WTC11 (cell line): Measurements from ENCODE around the gene RREB1. TPM values are rescaled to one million over a fixed set of nuclear protein-coding genes. Genes with fewer than 3 reads are reported as not detected.

Source experiments
- ATAC-seq: fragments of 200-7000 bp; cut with Tn5 transposase; 2 replicates; pipeline ENCODE4 v1.10.0; 2021; ENCODE audit warnings: mild to moderate bottlenecking, moderate library complexity
- Bru-seq: library from RNA; stranded (reverse); fragments of 400-500 nt; gene quantifications from one replicate; lab custom pipeline; 2021; lab: Mats Ljungman, UMichigan
- CTCF ChIA-PET: fragments of 300-600 bp; sonication (Branson Sonifier 250); formaldehyde crosslinking; loops from one replicate; lab custom pipeline; 2021; ENCODE audit warnings: antibody characterized with exemption; lab: Charles Lee
- POLR2A ChIA-PET: fragments of 350-600 bp; sonication (Branson Sonifier 250); formaldehyde crosslinking; loops from one replicate; lab custom pipeline; 2021; ENCODE audit warnings: antibody characterized with exemption; lab: Charles Lee
- DNase-seq: peaks from one replicate; pipeline ENCODE4 v3.0.0; 2021; ENCODE audit warnings: low spot score
- H3K27ac Mint-ChIP-seq: 2 replicates; pipeline ENCODE4 v1.8.0; 2021; ENCODE audit warnings: mixed read lengths
- H3K27me3 Mint-ChIP-seq: 2 replicates; pipeline ENCODE4 v1.8.0; 2021; ENCODE audit warnings: low read depth, mild to moderate bottlenecking, moderate library complexity, mixed read lengths
- H3K36me3 Mint-ChIP-seq: 2 replicates; pipeline ENCODE4 v1.8.0; 2021; ENCODE audit warnings: mixed read lengths
- H3K4me1 Mint-ChIP-seq: 2 replicates; pipeline ENCODE4 v1.8.0; 2022; ENCODE audit warnings: mixed read lengths
- H3K4me3 Mint-ChIP-seq: 2 replicates; pipeline ENCODE4 v1.8.0; 2021; ENCODE audit warnings: mild to moderate bottlenecking, moderate library complexity, mixed read lengths
- H3K9me3 Mint-ChIP-seq: 2 replicates; pipeline ENCODE4 v1.8.0; 2021; ENCODE audit warnings: mixed read lengths
- ATF1 ChIP-seq: sonication (generic); formaldehyde crosslinking; IDR thresholded peaks from 2 replicates; pipeline ENCODE4 v1.8.1; 2023; ENCODE audit warnings: mild to moderate bottlenecking, moderate library complexity, missing genetic modification reagents
- CBFB ChIP-seq: sonication (generic); formaldehyde crosslinking; IDR thresholded peaks from 2 replicates; pipeline ENCODE4 v1.8.1; 2022; ENCODE audit warnings: mild to moderate bottlenecking, low read depth, missing genetic modification reagents
- E2F4 ChIP-seq: sonication (generic); formaldehyde crosslinking; IDR thresholded peaks from 2 replicates; pipeline ENCODE4 v1.8.1; 2022; ENCODE audit warnings: low read depth, mild to moderate bottlenecking, moderate library complexity, missing genetic modification reagents, borderline replicate concordance
- E2F5 ChIP-seq: sonication (generic); formaldehyde crosslinking; IDR thresholded peaks from 2 replicates; pipeline ENCODE4 v1.8.1; 2022; ENCODE audit warnings: mild to moderate bottlenecking, moderate library complexity, missing genetic modification reagents
- ESRRA ChIP-seq: sonication (generic); formaldehyde crosslinking; IDR thresholded peaks from 2 replicates; pipeline ENCODE4 v1.8.1; 2022; ENCODE audit warnings: mild to moderate bottlenecking, missing genetic modification reagents, borderline replicate concordance
- FOXJ3 ChIP-seq: sonication (generic); formaldehyde crosslinking; IDR thresholded peaks from 2 replicates; pipeline ENCODE4 v1.9.0; 2021; ENCODE audit warnings: missing genetic modification reagents, mild to moderate bottlenecking, borderline replicate concordance
- FOXK1 ChIP-seq: sonication (generic); formaldehyde crosslinking; IDR thresholded peaks from 2 replicates; pipeline ENCODE4 v1.8.0; 2022; ENCODE audit warnings: mild to moderate bottlenecking, moderate library complexity, missing genetic modification reagents
- GRHL2 ChIP-seq: fragments of 250-450 bp; sonication (Bioruptor Pico); IDR thresholded peaks from 2 replicates; pipeline ENCODE4 v1.8.0; 2022; ENCODE audit warnings: mild to moderate bottlenecking, moderate library complexity; ENCODE audit not compliant: insufficient replicate concordance, severe bottlenecking
- HMGXB4 ChIP-seq: sonication (generic); formaldehyde crosslinking; IDR thresholded peaks from 2 replicates; pipeline ENCODE4 v1.8.1; 2023; ENCODE audit warnings: mild to moderate bottlenecking, moderate library complexity, missing genetic modification reagents
- KAT7 ChIP-seq: sonication (generic); formaldehyde crosslinking; IDR thresholded peaks from 2 replicates; pipeline ENCODE4 v1.8.1; 2023; ENCODE audit warnings: missing genetic modification reagents, mild to moderate bottlenecking, borderline replicate concordance
- MYBL2 ChIP-seq: sonication (generic); formaldehyde crosslinking; IDR thresholded peaks from 2 replicates; pipeline ENCODE4 v1.8.1; 2023; ENCODE audit warnings: mild to moderate bottlenecking, moderate library complexity, missing genetic modification reagents
- TCF7 ChIP-seq: sonication (generic); formaldehyde crosslinking; IDR thresholded peaks from 2 replicates; pipeline ENCODE4 v1.8.0; 2022; ENCODE audit warnings: mild to moderate bottlenecking, low read depth, missing genetic modification reagents, moderate library complexity
- USF1 ChIP-seq: sonication (generic); formaldehyde crosslinking; IDR thresholded peaks from 2 replicates; pipeline ENCODE4 v1.8.0; 2022; ENCODE audit warnings: mild to moderate bottlenecking, missing genetic modification reagents
- ZNF671 ChIP-seq: fragments of 250-450 bp; sonication (Bioruptor Pico); IDR thresholded peaks from 2 replicates; pipeline ENCODE4 v1.8.0; 2021; ENCODE audit warnings: mild to moderate bottlenecking
- long read RNA-seq, 3 experiments: library from RNA in 1 of 3; library from capped mRNA in 1 of 3; library from polyadenylated mRNA in 1 of 3; unstranded in 2 of 3; stranded (forward) in 1 of 3; transcript quantifications; one replicate each; pipeline ENCODE4 v2.0.0, GENCODE V29; 2021
- total RNA-seq: library from RNA; stranded (reverse); gene quantifications from 3 replicates; pipeline ENCODE4 v1.2.3, GENCODE V29; 2021
- TF ChIP-seq, protein P1 (sequence below): fragments of 250-450 bp; sonication (Bioruptor Pico); IDR thresholded peaks from 2 replicates; pipeline ENCODE4 v1.9.0; 2021; ENCODE audit warnings: mild to moderate bottlenecking, borderline replicate concordance
- TF ChIP-seq, protein P2 (sequence below): fragments of 250-450 bp; sonication (Bioruptor Pico); IDR thresholded peaks from 2 replicates; pipeline ENCODE4 v2.1.2; 2022; ENCODE audit warnings: mild to moderate bottlenecking, moderate library complexity
- TF ChIP-seq, protein P3 (sequence below): sonication (generic); formaldehyde crosslinking; IDR thresholded peaks from 2 replicates; pipeline ENCODE4 v1.8.1; 2023; ENCODE audit warnings: mild to moderate bottlenecking, missing genetic modification reagents, moderate library complexity

RREB1 gene, protein sequence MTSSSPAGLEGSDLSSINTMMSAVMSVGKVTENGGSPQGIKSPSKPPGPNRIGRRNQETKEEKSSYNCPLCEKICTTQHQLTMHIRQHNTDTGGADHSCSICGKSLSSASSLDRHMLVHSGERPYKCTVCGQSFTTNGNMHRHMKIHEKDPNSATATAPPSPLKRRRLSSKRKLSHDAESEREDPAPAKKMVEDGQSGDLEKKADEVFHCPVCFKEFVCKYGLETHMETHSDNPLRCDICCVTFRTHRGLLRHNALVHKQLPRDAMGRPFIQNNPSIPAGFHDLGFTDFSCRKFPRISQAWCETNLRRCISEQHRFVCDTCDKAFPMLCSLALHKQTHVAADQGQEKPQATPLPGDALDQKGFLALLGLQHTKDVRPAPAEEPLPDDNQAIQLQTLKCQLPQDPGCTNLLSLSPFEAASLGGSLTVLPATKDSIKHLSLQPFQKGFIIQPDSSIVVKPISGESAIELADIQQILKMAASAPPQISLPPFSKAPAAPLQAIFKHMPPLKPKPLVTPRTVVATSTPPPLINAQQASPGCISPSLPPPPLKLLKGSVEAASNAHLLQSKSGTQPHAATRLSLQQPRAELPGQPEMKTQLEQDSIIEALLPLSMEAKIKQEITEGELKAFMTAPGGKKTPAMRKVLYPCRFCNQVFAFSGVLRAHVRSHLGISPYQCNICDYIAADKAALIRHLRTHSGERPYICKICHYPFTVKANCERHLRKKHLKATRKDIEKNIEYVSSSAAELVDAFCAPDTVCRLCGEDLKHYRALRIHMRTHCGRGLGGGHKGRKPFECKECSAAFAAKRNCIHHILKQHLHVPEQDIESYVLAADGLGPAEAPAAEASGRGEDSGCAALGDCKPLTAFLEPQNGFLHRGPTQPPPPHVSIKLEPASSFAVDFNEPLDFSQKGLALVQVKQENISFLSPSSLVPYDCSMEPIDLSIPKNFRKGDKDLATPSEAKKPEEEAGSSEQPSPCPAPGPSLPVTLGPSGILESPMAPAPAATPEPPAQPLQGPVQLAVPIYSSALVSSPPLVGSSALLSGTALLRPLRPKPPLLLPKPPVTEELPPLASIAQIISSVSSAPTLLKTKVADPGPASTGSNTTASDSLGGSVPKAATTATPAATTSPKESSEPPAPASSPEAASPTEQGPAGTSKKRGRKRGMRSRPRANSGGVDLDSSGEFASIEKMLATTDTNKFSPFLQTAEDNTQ (N-terminal part only)
- total RNA-seq (38.5 to 39.4 TPM (median 39.4 TPM) in 3 replicates), Bru-seq, nascent RNA (percentile 80 among the genes with signal in this experiment)
- long read RNA-seq, experiment 1, full-length matches to known transcripts, result 10 of 69 reads
- long read RNA-seq, experiment 1, partial matches to known transcripts, result 27 of 69 reads
- long read RNA-seq, experiment 1, other reads (novel, unspliced or antisense), result 32 of 69 reads
- long read RNA-seq, experiment 2, full-length matches to known transcripts, result 1 of 40 reads
- long read RNA-seq, experiment 2, partial matches to known transcripts, result 35 of 40 reads
- long read RNA-seq, experiment 2, other reads (novel, unspliced or antisense), result 4 of 40 reads
- long read RNA-seq, experiment 3, partial matches to known transcripts, result 0 of 1 reads
- long read RNA-seq, experiment 3, other reads (novel, unspliced or antisense), result 1 of 1 reads

GRCh38 chr6:7107578-7108195 lies at the start of gene RREB1:
TSS of gene RREB1 (plus strand) at chr6:7107961. CDS start at chr6:7181912, 73,951 bp downstream.
- H3K9me3 Mint-ChIP-seq, result no peaks in the 10 kb centered on the region
- peaks cover 25% of the 10 kb centered on the region for H3K27me3 Mint-ChIP-seq
- no peaks in the 10 kb centered on the region for H3K36me3 Mint-ChIP-seq
- peak; percentile 28 for ATAC-seq
- DNase-seq, result peak; percentile 38
- H3K4me1 Mint-ChIP-seq, result peaks cover 40% of the 10 kb centered on the region
- H3K27ac Mint-ChIP-seq, result peak within 1 kb of the TSS; percentile 96
- peak within 1 kb of the TSS; percentile 90 for H3K4me3 Mint-ChIP-seq
- CTCF ChIA-PET, result interaction anchor here (1.0 kb wide), 1 partner anchor 139 kb away, joined by 3 read pairs; no protein-coding TSS in a partner anchor
- POLR2A ChIA-PET, result interaction anchor here (0.6 to 1.9 kb wide), 4 partner anchors 9 to 57 kb away, joined by 3 to 4 read pairs (median 3); no protein-coding TSS in a partner anchor
- no peak for TF ChIP-seq GRHL2 (CRISPR knock-in tag)
- peak; percentile 59; the same call in 1 of the 2 replicates for TF ChIP-seq HMGXB4
- TF ChIP-seq, protein P1, sequence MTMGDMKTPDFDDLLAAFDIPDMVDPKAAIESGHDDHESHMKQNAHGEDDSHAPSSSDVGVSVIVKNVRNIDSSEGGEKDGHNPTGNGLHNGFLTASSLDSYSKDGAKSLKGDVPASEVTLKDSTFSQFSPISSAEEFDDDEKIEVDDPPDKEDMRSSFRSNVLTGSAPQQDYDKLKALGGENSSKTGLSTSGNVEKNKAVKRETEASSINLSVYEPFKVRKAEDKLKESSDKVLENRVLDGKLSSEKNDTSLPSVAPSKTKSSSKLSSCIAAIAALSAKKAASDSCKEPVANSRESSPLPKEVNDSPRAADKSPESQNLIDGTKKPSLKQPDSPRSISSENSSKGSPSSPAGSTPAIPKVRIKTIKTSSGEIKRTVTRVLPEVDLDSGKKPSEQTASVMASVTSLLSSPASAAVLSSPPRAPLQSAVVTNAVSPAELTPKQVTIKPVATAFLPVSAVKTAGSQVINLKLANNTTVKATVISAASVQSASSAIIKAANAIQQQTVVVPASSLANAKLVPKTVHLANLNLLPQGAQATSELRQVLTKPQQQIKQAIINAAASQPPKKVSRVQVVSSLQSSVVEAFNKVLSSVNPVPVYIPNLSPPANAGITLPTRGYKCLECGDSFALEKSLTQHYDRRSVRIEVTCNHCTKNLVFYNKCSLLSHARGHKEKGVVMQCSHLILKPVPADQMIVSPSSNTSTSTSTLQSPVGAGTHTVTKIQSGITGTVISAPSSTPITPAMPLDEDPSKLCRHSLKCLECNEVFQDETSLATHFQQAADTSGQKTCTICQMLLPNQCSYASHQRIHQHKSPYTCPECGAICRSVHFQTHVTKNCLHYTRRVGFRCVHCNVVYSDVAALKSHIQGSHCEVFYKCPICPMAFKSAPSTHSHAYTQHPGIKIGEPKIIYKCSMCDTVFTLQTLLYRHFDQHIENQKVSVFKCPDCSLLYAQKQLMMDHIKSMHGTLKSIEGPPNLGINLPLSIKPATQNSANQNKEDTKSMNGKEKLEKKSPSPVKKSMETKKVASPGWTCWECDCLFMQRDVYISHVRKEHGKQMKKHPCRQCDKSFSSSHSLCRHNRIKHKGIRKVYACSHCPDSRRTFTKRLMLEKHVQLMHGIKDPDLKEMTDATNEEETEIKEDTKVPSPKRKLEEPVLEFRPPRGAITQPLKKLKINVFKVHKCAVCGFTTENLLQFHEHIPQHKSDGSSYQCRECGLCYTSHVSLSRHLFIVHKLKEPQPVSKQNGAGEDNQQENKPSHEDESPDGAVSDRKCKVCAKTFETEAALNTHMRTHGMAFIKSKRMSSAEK (CRISPR knock-in tag), result no peak
- no peak for TF ChIP-seq ZNF671 (CRISPR knock-in tag)
- TF ChIP-seq E2F4 (CRISPR knock-in tag), result no peak
- no peak for TF ChIP-seq FOXJ3
- TF ChIP-seq USF1 (CRISPR knock-in tag), result peak; percentile 68; the same call in 1 of the 2 replicates
- TF ChIP-seq, protein P2, sequence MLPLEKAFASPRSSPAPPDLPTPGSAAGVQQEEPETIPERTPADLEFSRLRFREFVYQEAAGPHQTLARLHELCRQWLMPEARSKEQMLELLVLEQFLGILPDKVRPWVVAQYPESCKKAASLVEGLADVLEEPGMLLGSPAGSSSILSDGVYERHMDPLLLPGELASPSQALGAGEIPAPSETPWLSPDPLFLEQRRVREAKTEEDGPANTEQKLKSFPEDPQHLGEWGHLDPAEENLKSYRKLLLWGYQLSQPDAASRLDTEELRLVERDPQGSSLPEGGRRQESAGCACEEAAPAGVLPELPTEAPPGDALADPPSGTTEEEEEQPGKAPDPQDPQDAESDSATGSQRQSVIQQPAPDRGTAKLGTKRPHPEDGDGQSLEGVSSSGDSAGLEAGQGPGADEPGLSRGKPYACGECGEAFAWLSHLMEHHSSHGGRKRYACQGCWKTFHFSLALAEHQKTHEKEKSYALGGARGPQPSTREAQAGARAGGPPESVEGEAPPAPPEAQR (CRISPR knock-in tag), result no peak
- no peak for TF ChIP-seq CBFB (CRISPR knock-in tag)
- TF ChIP-seq KAT7 (CRISPR knock-in tag), result no peak
- no peak for TF ChIP-seq MYBL2 (CRISPR knock-in tag)
- 0 out of 2 replicates have a peak, but pooled peaks have one; percentile 29 for TF ChIP-seq TCF7 (CRISPR knock-in tag)
- no peak for TF ChIP-seq FOXK1 (CRISPR knock-in tag)
- peak; percentile 17; the same call in 1 of the 2 replicates for TF ChIP-seq E2F5
- no peak for TF ChIP-seq ESRRA
- no peak for TF ChIP-seq ATF1
- TF ChIP-seq, protein P3, sequence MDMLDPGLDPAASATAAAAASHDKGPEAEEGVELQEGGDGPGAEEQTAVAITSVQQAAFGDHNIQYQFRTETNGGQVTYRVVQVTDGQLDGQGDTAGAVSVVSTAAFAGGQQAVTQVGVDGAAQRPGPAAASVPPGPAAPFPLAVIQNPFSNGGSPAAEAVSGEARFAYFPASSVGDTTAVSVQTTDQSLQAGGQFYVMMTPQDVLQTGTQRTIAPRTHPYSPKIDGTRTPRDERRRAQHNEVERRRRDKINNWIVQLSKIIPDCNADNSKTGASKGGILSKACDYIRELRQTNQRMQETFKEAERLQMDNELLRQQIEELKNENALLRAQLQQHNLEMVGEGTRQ (CRISPR knock-in tag), result peak; percentile 84
